Chondrocyte (in vitro differentiated cells): ENCODE data around the gene SDC3. TPM values are rescaled to one million over a fixed set of nuclear protein-coding genes. Genes with fewer than 3 reads are reported as not detected.

Experiments used
- DNase-seq: peaks from one replicate; pipeline ENCODE4 v3.0.0; 2021; ENCODE audit warnings: mixed read lengths, low spot score
- H3K27ac Mint-ChIP-seq: one replicate; pipeline ENCODE4 v1.8.0; 2021; ENCODE audit warnings: mild to moderate bottlenecking, moderate library complexity, mixed read lengths; ENCODE audit not compliant: unreplicated experiment
- H3K27me3 Mint-ChIP-seq: 2 replicates; pipeline ENCODE4 v1.8.0; 2021; ENCODE audit warnings: low read depth, mixed read lengths
- H3K36me3 Mint-ChIP-seq: 2 replicates; pipeline ENCODE4 v1.8.0; 2021; ENCODE audit warnings: low read depth, mixed read lengths
- H3K4me1 Mint-ChIP-seq: 2 replicates; pipeline ENCODE4 v1.8.0; 2021; ENCODE audit warnings: low read depth, mild to moderate bottlenecking, mixed read lengths
- H3K4me3 Mint-ChIP-seq: one replicate; pipeline ENCODE4 v1.8.0; 2021; ENCODE audit warnings: mild to moderate bottlenecking, moderate library complexity, mixed read lengths; ENCODE audit not compliant: unreplicated experiment
- H3K9me3 Mint-ChIP-seq: 2 replicates; pipeline ENCODE4 v1.8.0; 2021; ENCODE audit warnings: low read depth, mixed read lengths
- total RNA-seq: library from RNA; stranded (reverse); gene quantifications from 3 replicates; pipeline ENCODE4 v1.2.1, GENCODE V29; 2021
- TF ChIP-seq, protein P1 (sequence below): fragments of 200-600 bp; sonication (generic); IDR thresholded peaks from 2 replicates; pipeline ENCODE4 v1.5.0; 2021; ENCODE audit warnings: antibody characterized with exemption, mild to moderate bottlenecking, moderate library complexity

Gene SDC3
- total RNA-seq, 1 donor from 2014 or later: 46.8 TPM

DNA sequence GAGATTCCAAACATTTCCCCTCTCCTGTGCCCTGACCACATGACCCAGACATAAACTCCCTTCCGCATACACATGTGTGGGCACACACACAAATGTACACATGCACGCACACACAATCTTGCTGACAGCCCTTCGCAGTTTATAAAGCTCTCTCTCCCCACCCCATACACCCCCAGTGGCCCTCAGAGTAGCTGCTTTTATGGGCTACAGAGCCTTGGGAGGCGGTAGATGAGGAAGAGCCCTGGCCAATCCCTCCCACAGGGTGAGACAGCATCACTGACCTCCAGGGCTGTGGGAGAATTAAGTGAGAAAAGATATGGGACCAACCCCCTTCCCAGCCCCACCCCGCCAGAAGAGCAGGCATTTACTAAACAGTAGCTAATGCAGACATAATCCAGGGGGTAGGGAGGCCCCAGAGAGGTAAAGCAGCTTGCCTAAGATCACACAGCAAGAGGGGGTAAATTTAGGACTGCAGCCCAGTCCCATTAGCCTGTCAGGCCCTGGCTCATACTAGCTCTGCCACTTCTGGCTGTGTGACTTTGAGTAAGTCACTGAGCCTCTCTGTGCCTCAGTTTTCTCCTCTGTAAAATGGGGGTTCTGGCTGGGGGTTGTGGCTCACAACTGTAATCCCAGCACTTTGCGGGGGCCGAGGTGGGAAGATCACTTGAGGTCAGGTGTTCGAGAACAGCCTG, 5.1 kb downstream of the SDC3 start:
- DNase-seq: peak; percentile 19

GRCh38 chr1:30902593-30903290, 5.8 kb downstream of the SDC3 start:
- H3K9me3 Mint-ChIP-seq: no peaks in the 10 kb centered on the region
- no peaks in the 10 kb centered on the region for H3K36me3 Mint-ChIP-seq
- TF ChIP-seq, protein P1, sequence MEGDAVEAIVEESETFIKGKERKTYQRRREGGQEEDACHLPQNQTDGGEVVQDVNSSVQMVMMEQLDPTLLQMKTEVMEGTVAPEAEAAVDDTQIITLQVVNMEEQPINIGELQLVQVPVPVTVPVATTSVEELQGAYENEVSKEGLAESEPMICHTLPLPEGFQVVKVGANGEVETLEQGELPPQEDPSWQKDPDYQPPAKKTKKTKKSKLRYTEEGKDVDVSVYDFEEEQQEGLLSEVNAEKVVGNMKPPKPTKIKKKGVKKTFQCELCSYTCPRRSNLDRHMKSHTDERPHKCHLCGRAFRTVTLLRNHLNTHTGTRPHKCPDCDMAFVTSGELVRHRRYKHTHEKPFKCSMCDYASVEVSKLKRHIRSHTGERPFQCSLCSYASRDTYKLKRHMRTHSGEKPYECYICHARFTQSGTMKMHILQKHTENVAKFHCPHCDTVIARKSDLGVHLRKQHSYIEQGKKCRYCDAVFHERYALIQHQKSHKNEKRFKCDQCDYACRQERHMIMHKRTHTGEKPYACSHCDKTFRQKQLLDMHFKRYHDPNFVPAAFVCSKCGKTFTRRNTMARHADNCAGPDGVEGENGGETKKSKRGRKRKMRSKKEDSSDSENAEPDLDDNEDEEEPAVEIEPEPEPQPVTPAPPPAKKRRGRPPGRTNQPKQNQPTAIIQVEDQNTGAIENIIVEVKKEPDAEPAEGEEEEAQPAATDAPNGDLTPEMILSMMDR: no peak
- H3K4me3 Mint-ChIP-seq: no peak overlapping the region
- DNase-seq: peak; percentile 59
- no peaks in the 10 kb centered on the region for H3K27me3 Mint-ChIP-seq
- peaks cover 26% of the 10 kb centered on the region for H3K4me1 Mint-ChIP-seq
- no peak overlapping the region for H3K27ac Mint-ChIP-seq

More for the DNA sequence above, 5.1 kb downstream of the SDC3 start:
- no peaks in the 10 kb centered on the region for H3K27me3 Mint-ChIP-seq
- no peak overlapping the region for H3K27ac Mint-ChIP-seq
- no peak overlapping the region for H3K4me3 Mint-ChIP-seq
- TF ChIP-seq, protein P1: no peak
- no peaks in the 10 kb centered on the region for H3K9me3 Mint-ChIP-seq
- H3K4me1 Mint-ChIP-seq: peaks cover 26% of the 10 kb centered on the region
- H3K36me3 Mint-ChIP-seq: no peaks in the 10 kb centered on the region

- Mint-ChIP-seq H3K27ac (no peak overlapping the region), H3K36me3 (no peaks in the 10 kb centered on the region), H3K9me3 (no peaks in the 10 kb centered on the region), H3K4me3 (no peak overlapping the region), H3K4me1 (peaks cover 20% of the 10 kb centered on the region), H3K27me3 (no peaks in the 10 kb centered on the region)
- peak; percentile 69 for DNase-seq
- TF ChIP-seq, protein P1: no peak
These were observed 6.6 kb downstream of the SDC3 start for GRCh38 chr1:30901798-30902581.

DNA sequence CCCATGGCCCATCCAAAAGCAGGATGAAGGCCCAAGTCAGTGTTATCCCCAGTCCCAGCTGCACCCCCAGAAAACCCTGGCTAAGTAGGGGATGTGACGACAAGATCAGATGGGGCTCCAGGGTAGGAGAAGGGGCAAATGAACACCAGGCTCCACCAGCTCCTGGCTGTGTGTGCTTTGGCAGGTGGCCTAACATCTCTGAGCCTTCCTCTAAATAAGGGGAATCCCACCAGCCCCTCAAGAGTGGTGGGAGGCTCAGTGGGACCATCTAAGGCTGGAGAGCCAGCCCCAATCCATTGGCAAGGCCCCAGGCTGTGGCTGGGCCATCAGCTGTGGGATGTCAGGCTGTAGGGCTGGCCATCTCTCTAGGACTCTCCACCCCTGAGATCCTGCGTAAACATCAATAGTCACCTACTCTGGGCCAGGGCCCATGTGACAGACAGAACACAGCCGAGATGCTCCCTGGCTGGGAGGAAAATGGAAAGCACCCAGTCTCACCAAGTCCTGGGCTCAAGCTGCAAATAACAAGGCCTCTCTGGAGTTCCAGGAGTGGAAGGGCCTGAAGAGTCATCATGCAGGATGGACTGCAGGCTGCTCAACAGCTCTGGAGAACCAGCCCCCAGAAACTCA, 7.5 kb downstream of the SDC3 start:
- Mint-ChIP-seq H3K36me3 (no peaks in the 10 kb centered on the region), H3K4me1 (peaks cover 21% of the 10 kb centered on the region), H3K9me3 (no peaks in the 10 kb centered on the region), H3K27ac (no peak overlapping the region), H3K27me3 (no peaks in the 10 kb centered on the region), H3K4me3 (no peak overlapping the region)
- TF ChIP-seq, protein P1: no peak
- DNase-seq: peak; percentile 38

- Mint-ChIP-seq H3K27me3 (no peaks in the 10 kb centered on the region), H3K4me1 (peaks cover 24% of the 10 kb centered on the region), H3K36me3 (no peaks in the 10 kb centered on the region), H3K9me3 (no peaks in the 10 kb centered on the region), H3K27ac (no peak overlapping the region), H3K4me3 (no peak overlapping the region)
- TF ChIP-seq, protein P1: no peak
- peak; percentile 50 for DNase-seq
These were observed 8.1 kb downstream of the SDC3 start for GRCh38 chr1:30900486-30900885.
